Keratinocyte (primary cell): ENCODE data around the gene LDHAL6A.

Experiments
- EZH2 ChIP-seq: IDR thresholded peaks from one replicate; pipeline ENCODE4 v1.6.1; 2012; ENCODE audit warnings: inconsistent platforms, mild to moderate bottlenecking, low read length, moderate library complexity
- TF ChIP-seq, protein P1 (sequence below), 3 experiments: IDR thresholded peaks in 1 of 3; conservative IDR thresholded peaks in 1 of 3; optimal IDR thresholded peaks in 1 of 3; 2 replicates in 2 of 3; 3 replicates in 1 of 3; pipeline versions ENCODE3 to v1.5.1; 2011; ENCODE audit warnings: low read length in 3 of 3, mild to moderate bottlenecking in 3 of 3, moderate library complexity in 2 of 3, control low read depth in 1 of 3, inconsistent platforms in 1 of 3; ENCODE audit not compliant: insufficient read depth in 2 of 3; ENCODE audit errors: extremely low read depth in 1 of 3

DNA sequence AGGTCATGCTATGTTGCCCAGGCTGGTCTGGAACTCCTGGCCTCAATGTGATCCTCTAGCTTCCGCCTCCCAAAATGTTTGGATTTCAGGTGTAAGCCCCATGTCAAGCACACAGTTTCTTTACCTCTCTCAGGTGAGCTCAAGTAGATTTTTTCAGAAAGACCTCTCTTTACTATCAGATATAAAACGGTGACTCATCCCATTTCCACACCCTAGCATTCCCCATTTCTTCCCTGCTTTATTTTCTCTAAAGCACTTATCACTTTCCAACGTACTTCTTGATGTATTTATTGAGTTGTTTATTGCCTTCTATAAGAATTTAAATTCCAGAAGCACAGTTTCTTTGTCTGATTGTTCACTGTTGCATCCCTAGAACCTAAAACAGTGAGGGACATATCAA is 67.4 kb downstream of the LDHAL6A start:
- TF ChIP-seq, protein P1, sequence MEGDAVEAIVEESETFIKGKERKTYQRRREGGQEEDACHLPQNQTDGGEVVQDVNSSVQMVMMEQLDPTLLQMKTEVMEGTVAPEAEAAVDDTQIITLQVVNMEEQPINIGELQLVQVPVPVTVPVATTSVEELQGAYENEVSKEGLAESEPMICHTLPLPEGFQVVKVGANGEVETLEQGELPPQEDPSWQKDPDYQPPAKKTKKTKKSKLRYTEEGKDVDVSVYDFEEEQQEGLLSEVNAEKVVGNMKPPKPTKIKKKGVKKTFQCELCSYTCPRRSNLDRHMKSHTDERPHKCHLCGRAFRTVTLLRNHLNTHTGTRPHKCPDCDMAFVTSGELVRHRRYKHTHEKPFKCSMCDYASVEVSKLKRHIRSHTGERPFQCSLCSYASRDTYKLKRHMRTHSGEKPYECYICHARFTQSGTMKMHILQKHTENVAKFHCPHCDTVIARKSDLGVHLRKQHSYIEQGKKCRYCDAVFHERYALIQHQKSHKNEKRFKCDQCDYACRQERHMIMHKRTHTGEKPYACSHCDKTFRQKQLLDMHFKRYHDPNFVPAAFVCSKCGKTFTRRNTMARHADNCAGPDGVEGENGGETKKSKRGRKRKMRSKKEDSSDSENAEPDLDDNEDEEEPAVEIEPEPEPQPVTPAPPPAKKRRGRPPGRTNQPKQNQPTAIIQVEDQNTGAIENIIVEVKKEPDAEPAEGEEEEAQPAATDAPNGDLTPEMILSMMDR (optimal IDR thresholded peaks at IDR 0.05 in 1 of 3, IDR thresholded peaks at IDR 0.05 in 1 of 3, conservative IDR thresholded peaks at IDR 0.05 in 1 of 3; ENCODE audit: extremely low read depth in 1 of 3, insufficient read depth in 2 of 3, low read length in 3 of 3): no peak
- TF ChIP-seq EZH2: no peak
